ENCODE results near the gene MINDY3. TPM values are rescaled to one million over a fixed set of nuclear protein-coding genes. Genes with fewer than 3 reads are reported as not detected.

The MINDY3 gene
- total and polyA plus RNA-seq, 2 donors from 2014 or later = 22.2 to 31.5 TPM

- Histone ChIP-seq H3K9ac (ENCODE audit: low read length in 3 of 3) (no peak overlapping the region), H3K27ac (ENCODE audit: low read depth in 2 of 2, low read length in 2 of 2) (no peak overlapping the region), H3K36me3 (ENCODE audit: control insufficient read depth in 2 of 3, insufficient read depth in 3 of 3, low read length in 3 of 3) (no peaks in the 10 kb centered on the region), H3K9me3 (ENCODE audit: control insufficient read depth in 2 of 3, insufficient read depth in 1 of 3, low read length in 3 of 3) (no peaks in the 10 kb centered on the region), H3K4me1 (ENCODE audit: control insufficient read depth in 2 of 3, insufficient read depth in 2 of 3, low read depth in 1 of 3, low read length in 3 of 3) (no peaks in the 10 kb centered on the region), H3K27me3 (ENCODE audit: control insufficient read depth, insufficient read depth, low read length) (no peaks in the 10 kb centered on the region), H3K4me3 (ENCODE audit: low read length in 3 of 3) (no peak overlapping the region)
- no peak for TF ChIP-seq CTCF (IDR thresholded peaks at IDR 0.05; ENCODE audit: borderline replicate concordance, extremely low read depth, insufficient read depth)
- FAIRE-seq (no peak), DNase-seq (no peak)
- intact Hi-C loops (cut with DNase I) = no loop called here
Observed at GRCh38 chr10:15747632-15748031, 112.7 kb downstream of the MINDY3 start.

GRCh38 chr10:15745751-15746150 is 114.6 kb downstream of the MINDY3 start:
- no peak for TF ChIP-seq CTCF (IDR thresholded peaks at IDR 0.05; ENCODE audit: borderline replicate concordance, extremely low read depth, insufficient read depth)
- H3K27me3 ChIP-seq (ENCODE audit: control insufficient read depth, insufficient read depth, low read length) = no peaks in the 10 kb centered on the region
- no peak overlapping the region for H3K27ac ChIP-seq (ENCODE audit: low read depth in 2 of 2, low read length in 2 of 2)
- H3K9me3 ChIP-seq (ENCODE audit: control insufficient read depth in 2 of 3, insufficient read depth in 1 of 3, low read length in 3 of 3) = no peaks in the 10 kb centered on the region
- no peaks in the 10 kb centered on the region for H3K4me1 ChIP-seq (ENCODE audit: control insufficient read depth in 2 of 3, insufficient read depth in 2 of 3, low read depth in 1 of 3, low read length in 3 of 3)
- FAIRE-seq (no peak), DNase-seq (peak in 3 of 5 donors; percentile 55 to 92 (median 74))
- H3K4me3 ChIP-seq (ENCODE audit: low read length in 3 of 3) = no peak overlapping the region
- H3K36me3 ChIP-seq (ENCODE audit: control insufficient read depth in 2 of 3, insufficient read depth in 3 of 3, low read length in 3 of 3) = no peaks in the 10 kb centered on the region
- intact Hi-C loops (cut with DNase I) = no loop called here
- H3K9ac ChIP-seq (ENCODE audit: low read length in 3 of 3) = no peak overlapping the region

GRCh38 chr10:15744217-15744865 is 116.0 kb downstream of the MINDY3 start:
- peak; percentile 42 for TF ChIP-seq CTCF (IDR thresholded peaks at IDR 0.05; ENCODE audit: borderline replicate concordance, extremely low read depth, insufficient read depth)
- H3K4me3 ChIP-seq (ENCODE audit: low read length in 3 of 3) = no peak overlapping the region
- H3K9me3 ChIP-seq (ENCODE audit: control insufficient read depth in 2 of 3, insufficient read depth in 1 of 3, low read length in 3 of 3) = no peaks in the 10 kb centered on the region
- no peaks in the 10 kb centered on the region for H3K4me1 ChIP-seq (ENCODE audit: control insufficient read depth in 2 of 3, insufficient read depth in 2 of 3, low read depth in 1 of 3, low read length in 3 of 3)
- intact Hi-C loops (cut with DNase I) = no loop called here
- H3K9ac ChIP-seq (ENCODE audit: low read length in 3 of 3) = no peak overlapping the region
- FAIRE-seq = no peak
- no peak overlapping the region for H3K27ac ChIP-seq (ENCODE audit: low read depth in 2 of 2, low read length in 2 of 2)
- no peaks in the 10 kb centered on the region for H3K27me3 ChIP-seq (ENCODE audit: control insufficient read depth, insufficient read depth, low read length)
- H3K36me3 ChIP-seq (ENCODE audit: control insufficient read depth in 2 of 3, insufficient read depth in 3 of 3, low read length in 3 of 3) = no peaks in the 10 kb centered on the region
- peak in 4 of 5 donors; percentile 42 to 67 (median 54) for DNase-seq

GRCh38 chr10:15743443-15743842 is 116.9 kb downstream of the MINDY3 start:
- Histone ChIP-seq H3K4me1 (ENCODE audit: control insufficient read depth in 2 of 3, insufficient read depth in 2 of 3, low read depth in 1 of 3, low read length in 3 of 3) (no peaks in the 10 kb centered on the region), H3K27ac (ENCODE audit: low read depth in 2 of 2, low read length in 2 of 2) (no peak overlapping the region), H3K9me3 (ENCODE audit: control insufficient read depth in 2 of 3, insufficient read depth in 1 of 3, low read length in 3 of 3) (no peaks in the 10 kb centered on the region), H3K27me3 (ENCODE audit: control insufficient read depth, insufficient read depth, low read length) (no peaks in the 10 kb centered on the region), H3K4me3 (ENCODE audit: low read length in 3 of 3) (no peak overlapping the region), H3K9ac (ENCODE audit: low read length in 3 of 3) (no peak overlapping the region), H3K36me3 (ENCODE audit: control insufficient read depth in 2 of 3, insufficient read depth in 3 of 3, low read length in 3 of 3) (no peaks in the 10 kb centered on the region)
- DNase-seq = no peak
- no peak for TF ChIP-seq CTCF (IDR thresholded peaks at IDR 0.05; ENCODE audit: borderline replicate concordance, extremely low read depth, insufficient read depth)
- no peak for FAIRE-seq
- intact Hi-C loops (cut with DNase I) = no loop called here
